Activated CD4-positive, alpha-beta T cell treated with anti-CD3 and anti-CD28 coated beads, Interleukin-2, amount 50 U/mL, for 48 hours (primary cell): ENCODE data around the gene PGLYRP3.

ENCODE experiments used
- DNase-seq, 2 experiments: peaks; one replicate each; pipeline ENCODE4 v3.0.0-alpha.2; 2020

Gene PGLYRP3

GRCh38 chr1:153312570-153313186, at the start of gene PGLYRP3:
PGLYRP3 (minus strand) TSS chr1:153312952; CDS start chr1:153310665, 2,287 bp downstream.
- DNase-seq: no peak

DNA sequence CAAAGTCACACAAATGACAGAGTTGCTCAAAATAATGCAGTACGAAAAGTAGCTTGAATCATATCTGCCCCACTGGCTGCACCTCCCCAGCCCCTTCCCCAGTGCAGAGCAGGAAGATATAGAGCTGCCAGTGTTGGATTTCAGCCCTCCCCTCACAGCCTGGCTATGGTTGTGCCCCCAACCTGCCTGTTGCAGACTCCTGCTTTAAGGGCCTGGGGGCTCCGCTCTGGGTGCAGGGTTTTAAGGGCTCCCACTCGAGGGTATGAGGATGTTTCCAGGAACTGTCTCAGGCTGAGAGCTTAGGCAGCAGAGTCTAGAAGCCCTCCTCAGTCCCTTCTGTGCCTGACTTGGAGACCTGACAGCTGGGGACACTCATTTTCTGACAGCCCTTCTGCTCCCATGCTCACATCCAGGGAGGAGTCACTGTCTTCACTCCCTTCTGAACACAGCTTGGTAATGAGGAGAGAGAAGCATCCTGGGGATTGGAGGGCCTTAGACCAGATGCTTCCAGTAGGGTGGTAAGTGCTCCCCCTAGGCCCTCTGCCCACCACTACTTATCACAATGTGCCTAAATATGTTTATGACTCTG, 49.5 kb upstream of the PGLYRP3 start:
- no peak for DNase-seq

GRCh38 chr1:153361480-153362109, 48.8 kb upstream of the PGLYRP3 start:
- no peak for DNase-seq

DNA sequence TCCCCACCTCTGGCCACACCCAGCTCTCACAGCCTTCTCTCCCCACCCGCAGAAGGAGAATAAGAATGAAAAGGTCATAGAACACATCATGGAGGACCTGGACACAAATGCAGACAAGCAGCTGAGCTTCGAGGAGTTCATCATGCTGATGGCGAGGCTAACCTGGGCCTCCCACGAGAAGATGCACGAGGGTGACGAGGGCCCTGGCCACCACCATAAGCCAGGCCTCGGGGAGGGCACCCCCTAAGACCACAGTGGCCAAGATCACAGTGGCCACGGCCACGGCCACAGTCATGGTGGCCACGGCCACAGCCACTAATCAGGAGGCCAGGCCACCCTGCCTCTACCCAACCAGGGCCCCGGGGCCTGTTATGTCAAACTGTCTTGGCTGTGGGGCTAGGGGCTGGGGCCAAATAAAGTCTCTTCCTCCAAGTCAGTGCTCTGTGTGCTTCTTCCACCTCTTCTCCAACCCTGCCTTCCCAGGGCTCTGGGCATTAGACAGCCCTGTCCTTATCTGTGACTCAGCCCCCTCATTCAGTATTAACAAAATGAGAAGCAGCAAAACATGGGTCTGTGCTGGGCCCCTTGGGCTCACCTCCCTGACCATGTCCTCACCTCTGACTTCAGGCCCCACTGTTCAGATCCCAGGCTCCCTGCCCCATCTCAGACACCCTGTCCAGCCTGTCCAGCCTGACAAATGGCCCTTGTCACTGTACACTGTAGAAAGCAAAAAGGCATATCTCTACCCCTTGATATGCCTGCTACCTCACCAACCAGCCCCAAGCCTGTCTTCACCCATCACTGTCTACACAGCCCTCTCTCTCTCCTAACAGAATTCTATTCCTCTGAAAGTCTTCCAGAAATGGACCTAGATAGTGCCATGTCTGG, 48.1 kb upstream of the PGLYRP3 start:
- no peak for DNase-seq

GRCh38 chr1:153360190-153360589, 47.4 kb upstream of the PGLYRP3 start:
- DNase-seq: no peak

DNA sequence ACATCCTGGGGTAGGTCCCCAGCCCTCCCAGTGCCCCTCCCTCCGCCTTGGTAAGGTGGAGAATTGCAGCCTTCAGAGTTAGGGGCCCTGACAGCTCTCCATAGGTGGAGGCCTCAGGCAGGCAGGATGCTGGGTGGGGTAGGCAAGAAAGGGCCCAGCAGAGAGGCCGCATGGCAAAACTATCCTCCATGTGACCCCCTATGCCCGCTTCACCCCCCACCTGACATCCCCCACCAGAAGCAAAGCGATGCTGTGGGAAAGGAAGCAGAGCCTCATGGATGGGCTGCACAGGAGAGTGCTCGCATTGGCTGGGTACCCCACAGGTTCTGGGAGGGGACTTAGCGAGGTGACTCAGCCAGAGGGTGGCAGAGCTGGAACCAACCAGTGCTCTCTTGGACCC, 46.5 kb upstream of the PGLYRP3 start:
- DNase-seq: no peak

DNA sequence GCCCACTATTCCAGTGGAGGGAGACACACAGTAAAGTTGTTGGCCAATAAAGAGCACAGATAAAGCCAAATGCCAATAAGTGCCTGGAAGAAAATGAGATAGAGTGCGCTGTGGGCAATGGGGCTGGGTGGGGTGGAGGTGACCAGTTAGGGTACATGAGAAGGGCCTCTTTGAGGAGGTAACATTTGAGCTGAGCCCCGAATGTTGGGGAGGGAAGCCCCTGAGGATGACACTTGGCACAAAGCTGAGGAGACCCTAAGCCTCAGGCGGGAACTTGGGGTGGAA, 45.9 kb upstream of the PGLYRP3 start:
- DNase-seq: no peak

DNA sequence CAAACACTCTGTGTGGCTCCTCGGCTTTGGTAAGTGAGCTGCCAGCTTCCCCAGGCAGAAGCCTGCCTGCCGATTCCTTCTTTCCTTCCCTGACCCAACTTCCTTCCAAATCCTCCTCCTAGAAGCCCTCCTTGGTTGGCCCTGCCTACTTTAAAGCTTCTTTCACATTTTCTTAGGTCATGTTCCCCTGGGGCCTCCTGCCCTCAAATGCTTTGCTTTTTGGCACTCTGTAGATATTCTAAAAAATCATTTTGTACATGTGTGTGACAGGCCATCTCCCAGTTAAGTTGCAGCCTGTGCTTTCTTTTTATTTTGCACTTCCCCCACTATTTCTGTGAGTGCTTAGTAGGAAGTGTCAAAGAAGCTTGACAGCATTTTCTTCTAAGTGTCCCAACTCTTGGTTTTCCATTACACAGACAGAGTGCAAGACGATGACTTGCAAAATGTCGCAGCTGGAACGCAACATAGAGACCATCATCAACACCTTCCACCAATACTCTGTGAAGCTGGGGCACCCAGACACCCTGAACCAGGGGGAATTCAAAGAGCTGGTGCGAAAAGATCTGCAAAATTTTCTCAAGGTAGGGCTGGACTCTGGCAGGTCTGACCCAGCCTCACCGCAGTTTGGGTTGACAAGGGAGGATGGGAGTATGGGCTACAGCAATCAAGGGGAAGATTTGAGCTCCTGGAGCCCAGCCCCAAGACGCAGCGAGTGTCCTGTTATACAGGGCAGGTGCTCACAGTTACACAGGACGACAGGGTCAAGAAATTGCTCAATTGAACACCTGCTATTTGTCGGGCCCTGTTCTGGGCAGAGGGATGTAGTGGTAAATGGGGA, 45.3 kb upstream of the PGLYRP3 start, which contains the start of gene S100A9:
TSS of gene S100A9 (plus strand) at position 2 of the 838 bp plus-strand sequence. CDS start at position 432, 430 bp downstream.
- no peak for DNase-seq

DNA sequence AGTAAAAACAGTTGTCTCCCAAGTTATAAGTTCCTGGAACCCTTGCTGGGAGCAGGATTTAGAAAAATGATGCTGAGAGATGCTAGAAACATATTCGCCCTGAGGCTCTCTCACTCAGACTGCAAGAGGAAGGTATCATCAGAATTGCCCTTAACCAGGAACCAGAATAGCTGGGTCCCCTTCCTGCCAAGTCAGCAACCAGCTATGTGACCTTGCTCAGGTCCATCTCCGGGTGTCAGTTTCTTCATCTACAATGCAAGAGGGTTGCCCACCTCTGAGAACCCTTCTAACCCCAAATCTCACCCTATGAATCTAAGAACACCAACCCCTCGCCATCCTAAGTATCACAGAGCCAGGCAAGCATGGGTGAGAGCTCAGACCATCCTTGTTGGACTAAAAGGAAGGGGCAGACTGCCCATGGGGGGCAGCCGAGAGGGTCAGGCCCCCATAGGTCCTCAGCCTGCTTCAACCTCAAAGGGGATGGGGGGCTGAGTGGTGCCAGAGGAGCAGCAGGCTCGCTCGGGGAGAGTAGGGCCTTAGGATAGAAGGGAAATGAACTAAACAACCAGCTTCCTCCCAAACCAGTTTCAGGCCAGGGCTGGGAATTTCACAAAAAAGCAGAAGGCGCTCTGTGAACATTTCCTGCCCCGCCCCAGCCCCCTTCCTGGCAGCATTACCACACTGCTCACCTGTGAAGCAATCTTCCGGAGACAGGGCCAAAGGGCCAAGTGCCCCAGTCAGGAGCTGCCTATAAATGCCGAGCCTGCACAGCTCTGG, 44.5 kb upstream of the PGLYRP3 start:
- DNase-seq: no peak

GRCh38 chr1:153356392-153357075, 43.8 kb upstream of the PGLYRP3 start:
- DNase-seq: no peak

DNA sequence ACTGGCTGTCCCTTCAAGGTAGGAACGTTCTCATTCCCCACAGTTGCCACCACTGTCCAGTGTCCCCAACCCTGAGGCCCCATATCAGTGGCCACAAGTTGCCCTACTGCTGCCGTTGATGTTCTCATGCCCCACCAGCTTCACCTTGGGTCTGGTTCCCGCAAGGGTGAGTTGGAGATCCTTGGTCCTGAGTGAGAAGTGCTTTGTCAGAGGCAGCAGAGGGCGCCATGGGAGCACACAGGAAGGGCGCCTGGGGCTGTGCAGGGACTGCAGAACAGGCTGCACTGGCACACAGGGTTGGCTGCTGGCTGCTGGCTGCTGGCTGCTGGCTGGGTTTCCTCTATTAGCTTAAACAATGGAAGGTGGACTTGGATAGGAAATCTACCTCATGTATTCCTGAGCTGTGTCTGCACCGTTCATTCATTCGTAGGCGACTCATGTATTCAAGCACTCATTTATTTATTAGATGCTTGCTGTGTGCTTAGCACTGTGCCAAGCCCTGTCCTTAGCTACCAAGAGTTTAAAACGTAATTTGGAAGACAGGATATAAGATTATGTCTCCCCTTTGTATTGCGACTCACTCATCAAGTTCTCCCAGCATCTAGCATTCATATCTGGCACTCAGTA, 42.8 kb upstream of the PGLYRP3 start:
- peak; percentile 39 to 55 for DNase-seq

- DNase-seq: no peak
These were observed 41.9 kb upstream of the PGLYRP3 start for GRCh38 chr1:153354515-153355193.

- DNase-seq: no peak
These were observed 40.6 kb upstream of the PGLYRP3 start for GRCh38 chr1:153353226-153353947.

DNA sequence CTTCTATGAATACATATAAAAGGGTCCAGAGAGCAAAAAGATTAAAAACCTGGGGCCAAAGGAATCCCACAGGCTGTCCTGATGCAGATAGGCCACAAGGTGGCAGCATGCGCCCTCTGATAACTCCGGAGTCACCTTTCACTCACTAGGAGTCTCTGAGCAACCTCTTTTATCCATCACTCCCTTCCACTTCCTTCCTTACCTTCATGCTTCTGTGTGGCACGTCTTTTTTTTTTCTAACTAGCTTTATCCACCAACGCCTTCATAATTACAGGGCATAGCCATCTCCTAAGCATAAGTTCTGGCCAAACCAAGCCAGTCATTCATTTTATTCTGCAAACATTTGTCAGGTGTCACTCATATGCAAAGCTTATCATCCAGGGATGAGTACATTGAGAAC, 39.8 kb upstream of the PGLYRP3 start:
- peak; percentile 62 to 68 for DNase-seq

- no peak for DNase-seq
These were observed 37.7 kb upstream of the PGLYRP3 start for GRCh38 chr1:153350321-153350957.

DNA sequence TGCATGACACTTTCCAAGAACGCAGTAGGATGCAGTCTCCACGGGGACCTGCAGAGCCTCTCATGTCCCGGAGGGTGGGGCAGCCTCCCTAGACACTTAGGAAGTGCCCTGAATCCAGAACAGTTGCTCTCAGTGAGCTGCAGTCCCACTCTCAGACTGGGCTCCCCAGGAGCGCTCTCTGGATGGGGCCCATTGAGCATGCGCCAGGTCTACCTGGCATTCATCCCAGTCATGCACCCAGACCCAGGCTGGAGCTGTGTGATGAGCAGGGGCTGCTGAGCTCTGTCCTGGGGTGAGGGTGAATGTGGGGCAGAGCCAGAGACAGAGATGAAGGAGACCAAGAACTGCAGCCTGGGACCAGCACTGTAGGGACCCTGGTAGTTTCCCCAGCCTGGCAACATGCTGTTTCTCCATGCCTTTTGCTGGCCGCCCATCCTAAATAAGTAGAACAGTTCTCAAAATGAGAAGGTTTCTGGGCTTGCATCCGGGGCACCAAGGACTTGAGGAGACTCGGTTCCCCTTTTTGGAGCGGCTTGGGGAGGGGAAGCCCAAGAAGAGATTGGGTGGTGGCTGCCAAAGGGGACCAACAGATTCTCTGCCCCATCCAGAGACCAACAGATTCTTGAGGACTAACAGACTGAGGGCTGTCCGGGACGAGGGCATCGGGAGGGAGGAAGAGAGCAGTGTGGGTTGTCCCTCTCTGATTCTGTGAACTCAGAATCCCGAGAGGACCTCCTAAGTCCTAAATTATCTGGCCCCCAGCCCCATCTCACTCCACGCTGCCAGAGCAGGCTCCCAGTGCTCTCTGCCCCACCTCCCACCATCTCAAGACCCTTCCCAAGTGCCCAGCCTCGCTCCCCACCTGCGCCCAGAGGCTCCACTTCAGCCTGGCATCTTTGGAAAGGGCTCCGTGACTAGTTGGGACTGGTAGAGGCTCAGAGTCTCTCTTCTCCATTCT, 36.9 kb upstream of the PGLYRP3 start:
- DNase-seq: no peak

GRCh38 chr1:153348511-153349362, 36.0 kb upstream of the PGLYRP3 start, which contains the start of gene PGLYRP4:
PGLYRP4 (minus strand) TSS chr1:153348841; CDS start chr1:153347932, 909 bp downstream.
- no peak for DNase-seq
